Endodermal cell (in vitro differentiated cells): ENCODE results near the gene PGLYRP3. TPM values are rescaled to one million over a fixed set of nuclear protein-coding genes. Genes with fewer than 3 reads are reported as not detected.

Experiments used
- DNase-seq: peaks from one replicate; pipeline ENCODE4 v3.0.0-alpha.2; 2017
- H3K27ac ChIP-seq: 2 replicates; pipeline ENCODE4 v1.5.1; 2013; ENCODE audit warnings: mild to moderate bottlenecking, low read depth, low read length, moderate library complexity
- H3K27me3 ChIP-seq: 2 replicates; pipeline ENCODE4 v1.6.1; 2013; ENCODE audit warnings: mild to moderate bottlenecking, low read length, moderate library complexity; ENCODE audit not compliant: insufficient read depth, control insufficient read depth, poor library complexity, severe bottlenecking
- H3K36me3 ChIP-seq: 2 replicates; pipeline ENCODE4 v1.7.0; 2013; ENCODE audit warnings: mild to moderate bottlenecking, low read length, moderate library complexity; ENCODE audit not compliant: control insufficient read depth, insufficient read depth
- H3K4me1 ChIP-seq: one replicate; pipeline ENCODE4 v1.7.0; 2013; ENCODE audit warnings: low read length; ENCODE audit not compliant: control insufficient read depth, insufficient read depth
- H3K4me3 ChIP-seq: 2 replicates; pipeline ENCODE4 v1.5.1; 2013; ENCODE audit warnings: mild to moderate bottlenecking, low read length, moderate library complexity
- H3K9ac ChIP-seq: 2 replicates; pipeline ENCODE4 v1.6.1; 2013; ENCODE audit warnings: mild to moderate bottlenecking, low read length, moderate library complexity; ENCODE audit not compliant: poor library complexity, severe bottlenecking; ENCODE audit errors: extremely low read depth
- H3K9me3 ChIP-seq: 2 replicates; pipeline ENCODE4 v1.6.1; 2013; ENCODE audit warnings: mild to moderate bottlenecking, low read length, moderate library complexity; ENCODE audit not compliant: control insufficient read depth
- H3K27ac Mint-ChIP-seq: 2 replicates; pipeline ENCODE4 v1.8.0; 2020; ENCODE audit warnings: mixed read lengths
- H3K27me3 Mint-ChIP-seq: 2 replicates; pipeline ENCODE4 v1.8.0; 2021; ENCODE audit warnings: mild to moderate bottlenecking, mixed read lengths; ENCODE audit not compliant: insufficient read depth
- H3K36me3 Mint-ChIP-seq: 2 replicates; pipeline ENCODE4 v1.8.0; 2020; ENCODE audit warnings: low read depth, mixed read lengths
- H3K4me1 Mint-ChIP-seq: 2 replicates; pipeline ENCODE4 v1.8.0; 2020; ENCODE audit warnings: mixed read lengths
- H3K4me3 Mint-ChIP-seq: 2 replicates; pipeline ENCODE4 v1.8.0; 2020; ENCODE audit warnings: mild to moderate bottlenecking, moderate library complexity, mixed read lengths
- H3K9me3 Mint-ChIP-seq: 2 replicates; pipeline ENCODE4 v1.8.0; 2020; ENCODE audit warnings: mild to moderate bottlenecking, mixed read lengths
- CTCF ChIP-seq: fragments of 200-600 bp; sonication (generic); conservative IDR thresholded peaks from 2 replicates; pipeline ENCODE4 v1.5.0; 2021; ENCODE audit warnings: antibody characterized with exemption, mild to moderate bottlenecking
- WGBS, 2 experiments: methylation state at CpG; one replicate each; pipeline versions ENCODE4 v1.1.5 to v1.1.7; 2013; ENCODE audit warnings: missing lambda C conversion rate in 2 of 2, mixed read lengths in 1 of 2; ENCODE audit not compliant: insufficient coverage in 1 of 2, insufficient read length in 1 of 2; 5-methylcytosine and 5-hydroxymethylcytosine counted together
- total RNA-seq, 2 donors: library from RNA; stranded (reverse); fragmentation: NEBNext Ultra II Directional in 1 of 2; extraction: Animal tissue kit (Norgen Biotek cat#: 25700) in 1 of 2; gene quantifications; 2 replicates in 1 of 2; 3 replicates in 1 of 2; pipeline ENCODE4 v1.2.1, GENCODE V29; 2021

PGLYRP3 gene
- total RNA-seq, 2 donors from 2014 or later: not detected

DNA sequence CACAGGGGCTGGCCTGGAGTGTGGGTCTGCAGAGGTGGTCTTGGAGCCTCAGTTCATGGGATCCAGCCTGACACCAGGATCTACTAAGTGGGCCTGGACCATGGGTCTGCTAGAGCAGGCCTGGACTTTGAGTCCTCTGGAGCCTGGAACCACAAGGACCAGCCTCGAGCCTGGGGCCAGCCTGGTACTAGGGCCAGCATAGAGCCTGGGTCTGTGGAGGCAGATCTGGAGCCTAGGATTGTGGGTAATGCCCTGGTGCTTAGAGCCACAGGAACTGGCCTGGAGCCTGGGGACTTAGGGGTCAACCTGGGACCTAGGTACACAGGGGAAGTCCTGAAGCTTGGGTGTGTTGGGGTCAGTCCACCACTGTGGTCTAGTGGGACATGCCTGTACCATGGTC is 40.6 kb downstream of the PGLYRP3 start:
- Mint-ChIP-seq H3K36me3 (no peaks in the 10 kb centered on the region), H3K27me3 (peaks cover 7% of the 10 kb centered on the region), H3K4me3 (no peak overlapping the region), H3K4me1 (no peaks in the 10 kb centered on the region), H3K9me3 (no peaks in the 10 kb centered on the region), H3K27ac (no peak overlapping the region)
- Histone ChIP-seq H3K27me3 (peaks cover under 1% of the 10 kb centered on the region), H3K4me1 (no peaks in the 10 kb centered on the region), H3K4me3 (no peak overlapping the region), H3K9me3 (no peaks in the 10 kb centered on the region), H3K27ac (no peak overlapping the region), H3K36me3 (no peaks in the 10 kb centered on the region), H3K9ac (no peak overlapping the region)
- no peak for TF ChIP-seq CTCF
- no peak for DNase-seq
- WGBS, 2 experiments: 76 to 86% methylated on average over 1 of the region's 1 CpG

DNA sequence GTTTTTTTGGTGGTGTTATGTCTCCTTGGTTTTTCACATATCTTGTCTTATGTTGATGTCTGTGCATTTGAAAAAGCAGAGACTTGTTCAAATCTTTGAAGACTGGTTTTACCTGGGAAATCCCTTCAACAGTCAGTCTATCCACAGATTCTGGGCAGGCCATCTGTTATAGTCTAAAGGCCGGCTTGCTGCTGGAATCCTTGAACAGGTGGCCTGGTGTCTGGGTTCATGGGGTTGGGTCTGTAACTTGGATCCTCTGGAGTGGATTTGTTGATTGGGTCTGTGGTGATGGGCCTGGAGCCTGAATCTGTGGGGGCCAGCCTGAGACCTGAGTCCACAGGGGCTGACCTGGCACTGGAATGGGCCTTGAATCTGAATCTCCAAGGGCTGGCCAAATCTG is 41.0 kb downstream of the PGLYRP3 start:
- Histone ChIP-seq H3K4me3 (no peak overlapping the region), H3K4me1 (no peaks in the 10 kb centered on the region), H3K27ac (no peak overlapping the region), H3K9me3 (no peaks in the 10 kb centered on the region), H3K36me3 (no peaks in the 10 kb centered on the region), H3K9ac (no peak overlapping the region), H3K27me3 (peaks cover 5% of the 10 kb centered on the region)
- H3K27me3 Mint-ChIP-seq: peaks cover 9% of the 10 kb centered on the region
- no peaks in the 10 kb centered on the region for H3K36me3 Mint-ChIP-seq
- no peaks in the 10 kb centered on the region for H3K9me3 Mint-ChIP-seq
- DNase-seq: no peak
- H3K27ac Mint-ChIP-seq: no peak overlapping the region
- no peak overlapping the region for H3K4me3 Mint-ChIP-seq
- WGBS, 2 experiments: 67 to 94% methylated on average over 1 of the region's 1 CpG
- TF ChIP-seq CTCF: no peak
- H3K4me1 Mint-ChIP-seq: no peaks in the 10 kb centered on the region

- H3K4me3 Mint-ChIP-seq: no peak overlapping the region
- peaks cover 62% of the 10 kb centered on the region for H3K27me3 Mint-ChIP-seq
Measured at GRCh38 chr1:153265457-153265856, 47.3 kb downstream of the PGLYRP3 start.

More at GRCh38 chr1:153265457-153265856, 47.3 kb downstream of the PGLYRP3 start:
- Histone ChIP-seq H3K36me3 (no peaks in the 10 kb centered on the region), H3K9ac (no peak overlapping the region), H3K4me1 (no peaks in the 10 kb centered on the region), H3K27ac (no peak overlapping the region), H3K27me3 (peaks cover 60% of the 10 kb centered on the region), H3K4me3 (no peak overlapping the region), H3K9me3 (no peaks in the 10 kb centered on the region)
- DNase-seq: no peak
- Mint-ChIP-seq H3K4me1 (peaks cover 5% of the 10 kb centered on the region), H3K36me3 (no peaks in the 10 kb centered on the region), H3K9me3 (no peaks in the 10 kb centered on the region), H3K27ac (no peak overlapping the region)
- TF ChIP-seq CTCF: peak; percentile 36
- no CpG with 5 or more reads among the region's 1 CpG for WGBS, 2 experiments
